GM18519 (cell line): ENCODE measurements around the gene SLC6A3.
"Not testable (repeated sequence)": the region's sequence is repeated elsewhere in the genome, so short reads cannot be mapped to it uniquely, and the experiment has no call there.

Experiments
- ATAC-seq: cut with Tn5 transposase; IDR thresholded peaks from one replicate; pipeline ENCODE4 v1.9.1; 2021; ENCODE audit warnings: mild to moderate bottlenecking, moderate library complexity; ENCODE audit not compliant: unreplicated experiment, low FRiP score

The SLC6A3 gene

DNA sequence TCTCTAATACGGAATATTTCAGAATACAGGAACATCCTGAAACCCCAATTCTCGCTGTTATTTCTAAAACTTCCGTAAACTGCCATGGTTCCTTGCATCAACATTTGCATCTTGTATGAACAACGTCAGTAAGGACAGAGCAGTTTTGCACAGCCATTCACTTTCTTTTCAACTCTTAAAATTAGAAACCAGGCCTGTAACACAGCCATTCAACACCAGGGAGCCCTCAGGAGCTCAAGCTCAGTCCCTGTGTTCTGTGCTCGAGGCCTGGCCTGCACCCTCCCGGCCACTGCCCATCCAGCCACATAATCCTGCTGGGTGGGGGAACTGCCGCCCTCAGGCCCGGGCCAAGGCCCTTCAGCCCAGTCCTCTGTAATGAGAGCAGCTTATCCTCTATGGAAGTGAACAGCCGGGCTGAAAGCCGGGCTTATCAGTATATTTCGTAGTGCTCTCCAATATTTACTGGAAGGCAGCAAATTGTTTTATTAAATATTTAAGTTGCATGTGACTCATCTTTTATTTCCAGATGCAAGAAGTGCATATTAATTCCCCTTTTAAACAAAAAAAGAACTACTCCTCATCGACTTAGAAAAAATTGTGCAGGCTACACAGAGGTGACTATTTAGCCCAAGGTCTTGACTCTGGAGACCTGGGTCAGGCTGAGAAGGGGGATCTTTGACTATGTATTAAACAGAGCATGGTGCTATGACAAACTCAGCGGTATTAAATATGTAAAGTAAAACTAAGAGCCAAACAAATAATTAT lies 33.2 kb upstream of the SLC6A3 start:
- no peak for ATAC-seq

DNA sequence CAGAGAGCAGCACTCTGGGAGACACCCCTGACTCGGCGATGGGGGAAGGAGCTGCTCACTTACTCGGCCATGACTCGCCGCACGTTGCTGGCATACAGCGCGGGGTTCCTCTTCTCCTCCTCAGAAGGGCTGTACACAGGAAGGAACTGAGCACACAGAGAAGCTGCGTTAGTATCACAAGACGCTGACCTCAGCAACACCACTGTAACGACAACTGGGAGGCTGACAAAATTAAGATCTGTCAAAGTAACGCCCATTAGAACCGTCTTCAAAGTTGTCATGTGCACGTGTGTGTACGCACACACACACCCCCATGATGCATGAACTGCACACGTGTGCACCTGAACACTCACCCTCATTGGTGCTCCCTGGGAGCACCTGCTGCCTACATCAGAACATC lies 32.1 kb upstream of the SLC6A3 start:
- ATAC-seq = no peak

DNA sequence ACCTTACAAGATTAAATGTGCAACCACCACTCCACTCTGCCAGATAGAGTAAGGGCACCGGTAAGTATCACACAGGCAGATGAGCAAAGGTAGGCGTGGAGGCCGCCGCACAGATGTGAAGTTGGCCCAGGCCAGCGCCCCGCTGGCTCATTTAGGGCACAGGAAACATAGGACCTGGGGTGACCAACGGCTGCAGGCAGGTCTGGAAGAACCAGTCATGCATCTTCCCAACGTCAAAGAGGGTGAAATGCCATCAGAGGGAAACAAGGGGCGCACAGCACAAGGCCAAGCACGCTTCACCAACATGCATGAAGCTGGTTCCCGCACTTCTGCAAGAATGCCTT lies 31.7 kb upstream of the SLC6A3 start:
- no peak for ATAC-seq

DNA sequence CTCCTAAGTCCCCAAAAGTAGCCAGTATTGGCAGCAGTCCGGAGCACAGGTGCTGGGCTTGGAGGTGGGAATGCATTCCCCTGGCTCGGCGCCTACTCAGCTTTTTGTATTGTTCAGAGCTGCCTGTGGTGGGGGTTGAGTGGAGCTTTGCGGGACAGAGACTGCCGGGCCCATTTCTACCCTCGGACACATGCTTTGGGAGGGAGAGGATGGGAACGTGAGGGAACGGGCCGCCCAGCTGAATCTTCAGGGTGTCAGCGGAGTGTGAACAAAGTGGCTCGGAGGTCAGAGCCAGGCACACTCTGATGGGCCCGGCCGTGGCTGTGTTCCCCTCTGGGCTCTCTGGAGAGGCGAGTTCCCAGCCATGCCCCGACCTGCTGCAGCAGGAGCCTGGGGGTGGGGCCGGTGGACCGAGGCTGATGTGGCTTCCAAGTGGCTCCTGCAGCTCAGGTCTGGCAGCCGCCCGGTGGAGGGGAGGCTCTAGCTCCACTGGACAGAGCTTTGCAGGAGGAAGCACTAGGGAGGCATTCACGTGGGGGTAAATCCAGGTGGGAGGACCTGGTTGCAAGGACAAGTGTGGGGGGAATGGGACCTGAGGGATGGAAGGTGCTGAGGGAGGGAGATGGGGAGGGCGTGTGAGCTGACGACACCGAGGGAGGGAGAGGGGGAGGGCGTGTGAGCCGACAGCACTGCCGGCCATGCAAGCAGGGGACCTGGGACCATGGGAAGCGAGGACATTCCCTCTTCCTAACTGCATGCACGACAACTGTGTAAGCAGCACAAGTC lies 31.1 kb upstream of the SLC6A3 start:
- no peak for ATAC-seq

DNA sequence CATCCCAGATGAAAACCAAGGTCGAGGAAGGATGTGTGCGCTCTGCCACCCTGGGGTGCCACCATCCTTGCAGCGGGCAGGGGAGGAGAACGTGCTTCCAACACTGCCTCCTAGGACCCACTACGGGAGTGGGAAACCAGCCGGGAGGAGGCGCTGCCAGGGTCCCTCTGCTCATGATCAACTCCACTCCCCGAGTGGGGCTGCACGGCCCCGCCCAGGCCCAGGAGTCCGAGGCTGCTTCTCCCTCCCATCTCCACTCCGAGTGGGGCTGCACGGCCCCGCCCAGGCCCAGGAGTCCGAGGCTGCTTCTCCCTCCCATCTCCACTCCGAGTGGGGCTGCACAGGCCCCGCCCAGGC lies 30.3 kb upstream of the SLC6A3 start:
- not testable (repeated sequence) for ATAC-seq

DNA sequence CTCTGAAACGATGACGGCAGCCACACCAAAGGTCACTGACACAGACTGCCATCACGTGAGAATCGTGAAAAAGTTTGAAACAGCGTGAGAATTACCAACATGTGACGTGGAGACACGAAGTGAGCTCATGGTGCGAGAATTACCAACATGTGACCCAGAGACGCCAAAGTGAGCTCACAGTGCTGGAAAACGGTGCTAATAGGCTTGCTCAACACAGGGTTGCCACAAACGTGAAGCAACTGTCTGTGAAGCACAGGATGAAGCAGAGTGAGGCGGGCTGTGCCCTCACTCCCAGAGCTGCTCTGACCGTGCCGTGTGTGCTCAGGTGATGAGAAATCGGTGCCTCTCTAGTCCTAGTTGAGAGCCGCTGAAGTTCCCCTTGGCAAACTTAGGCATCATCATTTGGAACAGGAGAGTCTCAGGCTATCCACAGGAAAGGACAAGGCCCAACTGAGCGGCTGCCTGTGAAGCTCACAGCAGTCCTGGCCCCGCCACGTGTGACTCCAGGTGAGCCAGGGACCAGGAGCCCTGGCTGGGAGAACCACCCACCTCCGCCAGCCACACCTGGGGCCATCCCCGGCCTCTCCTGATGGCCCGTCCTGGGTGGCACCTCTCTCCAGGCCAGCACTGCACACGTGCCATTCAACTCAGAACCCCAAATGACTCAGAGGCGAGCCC lies 29.8 kb upstream of the SLC6A3 start:
- ATAC-seq = no peak

DNA sequence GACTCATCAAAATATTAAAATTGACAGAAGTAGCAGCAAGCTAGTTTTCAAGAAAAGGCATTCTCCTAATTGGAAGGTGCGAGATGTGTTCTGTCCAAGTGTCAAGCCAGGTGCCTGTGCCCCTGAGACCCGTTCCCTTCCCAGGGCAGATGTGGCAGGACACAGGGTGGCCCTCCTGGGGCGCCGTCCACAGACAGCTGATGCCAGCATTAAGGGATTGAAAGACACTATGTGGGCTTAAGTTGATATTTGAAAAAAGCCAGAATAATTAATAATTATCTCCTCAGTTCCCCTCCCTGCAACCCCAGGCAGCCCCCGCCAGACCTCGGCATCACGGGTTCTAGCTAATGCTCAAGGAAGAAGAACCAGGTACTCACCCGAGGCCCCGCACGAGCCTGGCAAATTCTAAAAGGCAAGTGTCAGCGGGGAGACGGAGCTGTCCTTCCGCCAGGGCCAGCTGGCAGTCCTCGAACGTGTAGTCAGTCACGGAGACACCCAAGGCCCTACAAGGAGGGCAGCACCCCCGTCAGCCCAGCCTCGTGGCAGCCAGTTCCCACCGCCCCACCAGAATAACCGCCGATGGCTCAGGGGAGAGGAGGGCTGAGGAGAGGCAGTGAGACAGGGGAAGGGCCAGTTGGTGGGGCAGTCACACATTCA lies 29.1 kb upstream of the SLC6A3 start:
- ATAC-seq = no peak

DNA sequence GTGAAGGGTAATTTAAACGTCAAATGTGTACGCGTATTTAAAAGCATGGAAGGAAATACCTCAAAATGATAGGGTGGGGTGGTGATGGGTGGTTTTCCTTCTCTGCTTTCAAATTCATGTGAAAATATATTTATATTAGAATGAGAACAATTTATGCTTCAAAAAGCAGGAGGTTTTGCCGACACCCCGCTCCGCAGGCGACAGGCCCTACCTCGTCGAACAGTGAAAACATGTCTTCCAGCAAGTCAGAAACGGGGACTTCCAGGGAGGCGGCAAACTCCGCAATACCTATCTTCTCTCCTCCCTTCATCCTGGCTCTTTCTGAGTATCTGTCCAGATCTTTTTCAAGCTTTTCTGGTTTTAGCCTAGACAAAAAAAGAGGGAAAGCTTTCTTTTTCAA lies 28.5 kb upstream of the SLC6A3 start:
- no peak for ATAC-seq

DNA sequence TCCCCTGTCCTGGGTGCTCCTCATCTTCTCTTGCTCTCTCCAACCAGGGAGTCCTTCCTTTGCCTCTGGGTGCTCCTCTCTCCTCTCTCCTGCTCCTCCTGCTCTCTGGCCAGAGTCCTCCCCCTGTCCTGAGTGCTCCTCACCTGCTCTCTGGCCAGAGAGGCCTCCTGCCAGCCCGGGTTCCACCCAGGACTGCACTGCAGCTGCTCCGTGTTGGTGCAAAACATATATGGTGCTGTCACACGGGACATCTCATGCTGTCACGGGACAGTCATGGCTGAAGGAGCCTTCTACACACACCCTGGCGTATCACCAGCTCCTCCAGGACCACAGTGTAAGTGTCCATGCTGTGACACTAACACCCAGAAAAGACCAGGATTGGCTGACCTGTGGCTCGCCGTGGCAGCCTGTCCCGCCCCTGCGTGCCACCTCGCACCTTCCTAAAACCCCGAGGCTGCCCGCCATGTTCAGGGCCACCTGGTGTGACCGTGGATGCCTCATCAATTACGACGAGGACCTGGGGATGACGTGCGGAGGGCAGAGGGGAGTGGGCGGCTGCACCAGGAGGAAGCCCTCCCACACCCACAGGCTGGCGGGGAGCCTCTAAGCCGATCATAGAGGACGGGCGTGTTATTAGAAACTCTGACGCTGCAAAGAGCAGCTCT lies 27.9 kb upstream of the SLC6A3 start:
- ATAC-seq = no peak

DNA sequence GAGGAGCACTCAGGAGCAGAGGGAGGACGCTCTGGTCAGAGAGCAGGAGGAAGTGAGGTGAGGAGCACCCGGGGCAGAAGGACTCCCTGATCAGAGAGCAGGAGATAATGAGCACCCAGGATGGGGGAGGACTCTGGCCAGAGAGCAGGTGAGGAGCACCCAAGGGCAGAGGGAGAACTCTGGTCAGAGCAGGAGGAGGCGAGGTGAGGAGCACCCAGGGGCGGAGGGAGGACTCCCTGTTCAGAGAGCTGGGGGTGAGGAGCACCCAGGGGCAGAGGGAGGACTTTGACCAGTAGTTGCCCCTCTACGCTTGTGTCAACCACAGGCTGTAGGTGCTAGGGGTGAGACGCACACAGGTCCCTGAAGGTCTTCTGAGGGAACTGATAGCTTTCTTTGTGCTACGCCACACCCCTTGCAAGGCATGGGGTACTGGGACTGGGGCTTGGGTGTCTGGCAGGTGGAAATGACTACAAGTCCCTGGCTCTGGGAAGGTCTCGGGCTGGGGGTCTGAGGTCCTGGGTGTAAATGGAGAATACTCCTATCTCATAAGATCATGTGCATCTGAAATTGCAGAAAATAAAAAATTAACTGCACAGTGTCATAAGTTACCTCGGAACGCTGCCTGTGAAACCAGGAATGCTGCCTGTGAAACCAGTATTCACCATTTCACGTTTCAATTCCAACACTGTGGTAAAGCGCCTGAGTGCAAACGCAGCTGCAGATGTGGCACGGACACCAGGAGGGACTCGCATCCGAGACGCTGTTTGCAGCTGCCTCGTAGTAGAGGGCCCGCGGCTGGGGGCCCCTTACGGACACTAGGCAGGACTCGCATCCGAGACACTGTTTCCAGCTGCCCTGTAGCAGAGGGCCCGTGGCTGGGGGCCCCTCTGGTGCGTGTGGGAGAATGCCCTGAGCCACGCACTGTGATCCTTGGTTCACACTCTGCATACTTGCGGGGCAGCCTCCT lies 27.0 kb upstream of the SLC6A3 start:
- no peak for ATAC-seq

DNA sequence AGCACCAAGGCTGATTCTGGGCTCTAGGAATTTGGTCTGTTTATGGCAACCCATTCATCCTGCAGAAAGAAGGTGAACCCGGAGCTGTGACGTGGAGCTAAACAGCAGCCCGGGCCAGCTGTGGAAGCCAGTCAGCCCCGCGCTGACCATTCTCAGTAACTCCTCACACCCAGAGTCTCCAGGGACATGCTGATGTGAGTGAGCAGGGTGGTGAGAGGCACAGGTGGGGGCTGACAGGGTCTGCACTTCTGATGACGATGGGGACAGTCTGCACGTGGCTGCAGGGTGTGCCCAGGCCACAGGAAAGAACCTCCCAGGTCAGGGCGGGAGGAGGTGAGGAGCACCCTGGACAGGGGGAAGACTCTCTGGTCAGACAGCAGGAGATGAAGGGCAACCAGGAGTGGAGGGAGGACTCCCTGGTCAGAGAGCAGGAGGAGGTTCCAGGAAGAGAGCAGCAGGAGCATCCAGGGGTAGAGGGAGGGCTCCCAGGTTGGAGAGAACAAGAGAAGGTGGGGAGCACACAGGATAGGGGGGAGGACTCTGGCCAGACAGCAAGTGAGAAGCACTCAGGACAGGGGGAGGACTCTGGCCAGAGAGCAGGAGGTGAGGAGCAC lies 26.1 kb upstream of the SLC6A3 start:
- no peak for ATAC-seq

DNA sequence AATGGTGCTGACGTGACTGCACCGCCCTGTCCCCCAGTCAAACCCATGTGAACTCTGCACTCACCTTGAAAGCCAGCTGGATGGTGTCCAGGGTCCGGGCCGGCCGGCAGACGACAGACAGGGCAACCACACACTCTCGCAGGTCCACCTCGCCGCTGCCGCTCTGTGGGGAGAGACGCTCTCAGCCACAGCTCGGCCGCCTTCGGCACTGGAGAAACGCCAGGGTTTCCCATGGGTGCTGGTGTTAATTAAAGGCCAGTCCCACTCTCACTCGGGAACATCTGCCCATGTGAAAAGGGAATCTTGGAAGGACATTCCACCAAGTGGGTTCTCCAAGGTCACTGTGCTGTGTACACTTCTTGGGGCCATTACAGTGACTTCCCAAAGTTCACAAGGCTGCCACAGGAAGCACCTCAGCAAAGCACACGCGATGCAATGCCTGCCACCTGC lies 25.5 kb upstream of the SLC6A3 start:
- no peak for ATAC-seq

DNA sequence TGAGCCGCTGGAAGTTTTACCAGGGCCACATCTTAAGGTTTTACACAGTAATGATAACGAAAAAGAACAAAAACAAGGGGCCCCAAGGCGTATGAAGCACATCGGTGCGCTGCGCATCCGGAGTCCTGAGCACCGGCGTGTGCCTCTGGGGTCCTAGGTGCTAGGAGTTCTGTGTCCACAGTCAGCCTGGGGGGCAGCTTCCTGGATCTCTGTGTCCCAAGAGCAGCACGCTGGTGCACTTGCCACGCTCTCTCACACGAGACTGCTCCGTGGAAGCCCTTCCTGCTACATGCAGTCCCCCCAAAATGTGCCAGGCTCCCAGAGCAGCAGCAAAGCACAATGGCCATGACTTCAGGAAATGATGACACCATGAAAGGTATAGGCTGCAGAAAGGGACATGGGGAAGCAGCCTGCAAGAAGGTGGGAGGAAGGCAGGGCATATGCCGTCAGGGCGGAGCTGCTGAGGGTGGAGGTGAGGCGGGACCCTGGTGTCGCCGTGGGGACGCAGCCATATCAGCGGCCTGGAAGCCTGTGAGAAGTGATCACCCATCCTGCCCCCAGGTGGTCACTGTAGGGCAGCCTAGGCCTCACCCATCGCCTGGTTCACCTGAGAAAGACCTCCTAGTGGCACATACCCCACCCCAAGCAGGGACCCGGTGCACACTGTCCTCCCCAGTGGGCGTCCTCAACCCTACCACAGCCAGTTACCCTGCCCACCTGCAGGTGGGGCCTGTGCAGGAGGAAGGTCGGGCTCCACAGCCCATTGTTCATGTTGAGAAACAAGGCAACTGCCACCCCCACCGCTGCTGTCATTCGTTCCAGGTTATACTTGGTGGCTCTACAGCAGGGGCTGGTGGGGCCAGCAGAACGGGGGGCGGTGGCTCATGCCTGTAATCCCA lies 23.6 kb upstream of the SLC6A3 start:
- no peak for ATAC-seq

DNA sequence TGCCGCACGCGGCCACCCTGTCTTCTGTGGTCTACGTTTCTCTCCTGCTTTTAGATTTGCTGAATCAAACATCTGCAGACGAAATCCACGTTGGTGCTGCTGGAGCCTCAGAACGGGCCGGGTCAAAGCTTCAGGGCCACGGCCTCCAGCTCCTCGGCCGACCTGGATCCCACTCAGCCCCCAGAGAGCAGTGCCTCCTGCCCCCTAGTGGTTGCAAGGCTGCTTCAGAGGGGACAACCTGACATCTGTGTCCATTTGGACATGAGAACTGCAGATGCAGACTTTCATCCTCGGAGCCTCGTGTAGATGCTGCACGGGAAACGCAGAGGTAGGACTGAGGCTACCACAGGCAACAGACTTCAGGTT lies 23.0 kb upstream of the SLC6A3 start:
- no peak for ATAC-seq

DNA sequence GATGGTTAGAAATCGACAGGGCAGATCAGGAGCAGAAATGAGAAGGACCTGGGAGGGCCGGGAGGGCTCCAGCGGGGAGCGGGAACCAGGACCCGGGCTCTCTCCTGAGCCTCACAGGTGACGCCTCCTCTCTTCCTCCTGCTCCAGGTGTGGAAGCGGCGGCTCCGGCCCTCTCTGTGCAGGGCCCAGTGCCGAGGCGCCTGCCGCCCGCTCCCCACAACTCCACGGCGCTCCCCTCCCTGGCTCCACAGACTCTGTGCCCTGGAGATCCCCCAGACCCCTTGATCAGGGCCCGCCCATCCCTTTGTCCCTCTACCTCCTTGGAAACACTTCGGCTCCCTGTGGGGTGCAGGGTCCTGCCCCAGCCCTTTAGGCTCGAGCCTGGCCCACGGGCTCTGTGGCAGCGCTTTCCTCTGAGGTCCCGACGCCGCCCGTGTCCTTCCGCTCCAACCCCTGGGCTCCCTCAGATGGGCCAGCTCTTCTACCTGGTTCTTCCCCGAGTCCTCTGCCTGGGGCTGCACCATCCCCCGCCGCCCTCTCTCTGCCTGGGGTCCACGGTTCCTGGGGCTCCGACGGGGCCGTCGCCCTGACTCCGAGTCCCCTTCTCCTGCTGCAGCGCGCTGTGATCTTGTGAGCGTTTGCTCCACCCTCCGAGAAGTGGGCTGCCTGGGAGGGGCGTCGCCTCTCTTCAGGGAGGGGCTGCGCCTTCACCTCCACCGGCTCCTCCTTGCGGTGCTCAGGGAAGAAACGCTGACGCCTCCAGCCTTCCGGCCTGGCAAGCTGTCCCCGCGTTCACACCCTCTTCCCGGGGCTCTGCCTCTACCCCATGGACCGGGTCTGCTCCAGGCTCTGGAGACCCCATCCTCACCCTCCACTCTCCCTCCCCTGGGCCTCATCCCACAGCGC lies 22.4 kb upstream of the SLC6A3 start:
- no peak for ATAC-seq

DNA sequence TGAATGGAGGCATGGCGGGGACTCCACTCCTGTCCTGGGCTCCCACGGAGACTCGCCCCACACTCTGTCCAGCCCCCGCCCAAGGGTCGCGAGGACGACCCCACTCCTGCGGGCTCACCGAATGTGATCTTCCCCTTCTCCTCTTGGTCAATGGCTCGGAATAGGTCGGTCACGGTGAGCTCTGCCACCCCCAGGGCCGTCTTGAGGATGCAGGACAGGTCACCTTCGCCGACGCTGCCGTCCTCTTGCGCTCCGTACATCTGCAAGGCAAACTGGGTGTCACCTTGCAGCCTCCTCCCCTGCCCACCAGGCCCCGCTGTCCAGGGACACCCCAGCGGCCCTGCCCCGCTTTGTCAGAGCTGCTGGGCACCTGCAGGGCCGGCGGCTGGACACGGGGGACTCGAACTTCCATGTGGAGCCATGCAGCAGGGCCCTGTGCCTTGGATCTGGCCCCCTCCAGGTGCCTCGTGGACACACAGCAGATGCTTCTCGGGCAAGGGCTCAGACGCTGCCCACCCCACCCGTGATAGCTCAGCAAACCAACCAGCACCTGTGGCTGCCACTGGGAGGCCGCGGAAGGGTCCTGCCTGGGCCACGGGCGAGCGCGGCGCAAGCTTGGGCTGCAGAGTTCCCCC lies 21.5 kb upstream of the SLC6A3 start:
- ATAC-seq = no peak
